ENCODE results near the gene ACADVL. TPM values are rescaled to one million over a fixed set of nuclear protein-coding genes. Genes with fewer than 3 reads are reported as not detected.

The ACADVL gene
- total and polyA plus RNA-seq, 2 of the 4 experiments (the other 2 are of a cell fraction) = 139 to 752 TPM

- Histone ChIP-seq H3K18ac (ENCODE audit: low read depth, low read length) (no peak overlapping the region), H3K14ac (replicated peaks; ENCODE audit: low read depth, low read length) (no peak overlapping the region), H4K5ac (ENCODE audit: low read depth, low read length) (no peak overlapping the region), H2BK15ac (ENCODE audit: low read depth, low read length) (no peak overlapping the region), H3K36me3 (ENCODE audit: control insufficient read depth, insufficient read depth, low read length) (peaks cover 81% of the 10 kb centered on the region), H3K4me1 (ENCODE audit: control insufficient read depth, insufficient read depth, low read length) (peaks cover 7% of the 10 kb centered on the region; the same call in 1 of the 2 replicates), H3K4ac (ENCODE audit: low read depth, low read length) (no peak overlapping the region), H2AK5ac (ENCODE audit: low read depth, low read length) (no peak overlapping the region), H2BK20ac (ENCODE audit: low read depth, low read length) (no peak overlapping the region), H2BK120ac (ENCODE audit: low read depth, low read length) (no peak overlapping the region), H4K20me1 (ENCODE audit: insufficient read depth, low read length) (peaks cover 32% of the 10 kb centered on the region), H2BK5ac (ENCODE audit: low read depth, low read length, poor library complexity, severe bottlenecking) (no peak overlapping the region), H3K27ac (ENCODE audit: insufficient read depth, low read length) (no peak overlapping the region), H3K4me2 (ENCODE audit: low read depth, low read length) (no peak overlapping the region), H2AK9ac (replicated peaks; ENCODE audit: low read depth, low read length, poor library complexity) (no peak overlapping the region), H3K27me3 (ENCODE audit: control insufficient read depth, insufficient read depth, low read length) (no peaks in the 10 kb centered on the region), H2AFZ (replicated peaks; ENCODE audit: low read length, poor library complexity) (no peak overlapping the region), H4K8ac (ENCODE audit: low read depth in 2 of 2, low read length in 2 of 2) (no peak overlapping the region), H3K23ac (ENCODE audit: low read depth, low read length) (no peak overlapping the region), H3K79me1 (ENCODE audit: low read depth in 1 of 2, low read length in 2 of 2) (peaks cover 8 to 75% of the 10 kb centered on the region in 2 experiments), H3K9me3 (ENCODE audit: control insufficient read depth, insufficient read depth, low read length) (no peaks in the 10 kb centered on the region), H4K91ac (ENCODE audit: insufficient read depth, low read depth, low read length) (no peak overlapping the region), H3K9ac (ENCODE audit: low read depth, low read length) (no peak overlapping the region), H3K9me1 (ENCODE audit: insufficient read depth, low read length) (0 out of 2 replicates have a peak, but pooled peaks cover 7% of the 10 kb centered on the region), H3K4me3 (ENCODE audit: insufficient read depth, low read depth, low read length) (no peak overlapping the region), H3K56ac (ENCODE audit: extremely low read depth, insufficient read depth, low read length) (no peak overlapping the region)
- no peak for DNase-seq
- ATAC-seq (ENCODE audit: low read depth) = no peak
- POLR2A ChIA-PET (ENCODE audit: unreplicated experiment) = interaction anchor here (0.6 kb wide), 1 partner anchor 10 kb away, joined by 3 read pairs; the partner anchor contains the start of gene DVL2
- intact Hi-C loops (cut with micrococcal nuclease) = no loop called here
- CTCF ChIA-PET = no interaction called here
- 87% methylated on average over 4 of the region's 15 CpGs; no CpG with 5 or more reads in 1 of the 2 experiments for WGBS, 2 experiments (ENCODE audit: extremely low coverage in 2 of 2, insufficient read length in 1 of 2)
- dilution Hi-C loops (cut with HindIII; ENCODE audit: low sequenced_read_pairs, unreplicated experiment) = no loop called here
- BruUV-seq (replicated peaks) = no TSS peak
- in situ Hi-C loops (cut with MboI; ENCODE audit: low sequenced_read_pairs) = loop anchor here (25.0 kb wide), 1 partner anchor 938 kb away; the partner anchor contains the start of genes PER1 and VAMP2
- TF ChIP-seq POLR2A (IDR thresholded peaks at IDR 0.05; ENCODE audit: low read depth, low read length) = no peak
These were observed 4.9 kb downstream of the ACADVL start for GRCh38 chr17:7224661-7225111.

All from IMR-90 (cell line).